ENCODE data around the gene ECEL1. TPM values are rescaled to one million over a fixed set of nuclear protein-coding genes. Genes with fewer than 3 reads are reported as not detected.

ECEL1 gene
- total RNA-seq, 2 donors from 2014 or later = not detected

GRCh38 chr2:232527905-232528470 is 40.4 kb upstream of the ECEL1 start:
- no peaks in the 10 kb centered on the region for H3K9me3 ChIP-seq (ENCODE audit: control insufficient read depth, low read length, poor library complexity, severe bottlenecking)
- Mint-ChIP-seq H3K4me1 (peaks cover 8% of the 10 kb centered on the region), H3K36me3 (ENCODE audit: low read depth) (peaks cover 5% of the 10 kb centered on the region), H3K4me3 (no peak overlapping the region), H3K27ac (peak overlapping the region; percentile 80), H3K27me3 (peaks cover 50% of the 10 kb centered on the region)
- ATAC-seq (no peak), DNase-seq (no peak)

GRCh38 chr2:232526372-232526941 is 38.8 kb upstream of the ECEL1 start:
- H3K4me1 Mint-ChIP-seq = peaks cover 9% of the 10 kb centered on the region
- no peak for DNase-seq
- no peak for ATAC-seq
- peak overlapping the region; percentile 27 for H3K27ac Mint-ChIP-seq
- H3K27me3 Mint-ChIP-seq = peaks cover 48% of the 10 kb centered on the region
- peaks cover 5% of the 10 kb centered on the region for H3K36me3 Mint-ChIP-seq (ENCODE audit: low read depth)
- no peak overlapping the region for H3K4me3 Mint-ChIP-seq
- H3K9me3 ChIP-seq (ENCODE audit: control insufficient read depth, low read length, poor library complexity, severe bottlenecking) = no peaks in the 10 kb centered on the region

DNA sequence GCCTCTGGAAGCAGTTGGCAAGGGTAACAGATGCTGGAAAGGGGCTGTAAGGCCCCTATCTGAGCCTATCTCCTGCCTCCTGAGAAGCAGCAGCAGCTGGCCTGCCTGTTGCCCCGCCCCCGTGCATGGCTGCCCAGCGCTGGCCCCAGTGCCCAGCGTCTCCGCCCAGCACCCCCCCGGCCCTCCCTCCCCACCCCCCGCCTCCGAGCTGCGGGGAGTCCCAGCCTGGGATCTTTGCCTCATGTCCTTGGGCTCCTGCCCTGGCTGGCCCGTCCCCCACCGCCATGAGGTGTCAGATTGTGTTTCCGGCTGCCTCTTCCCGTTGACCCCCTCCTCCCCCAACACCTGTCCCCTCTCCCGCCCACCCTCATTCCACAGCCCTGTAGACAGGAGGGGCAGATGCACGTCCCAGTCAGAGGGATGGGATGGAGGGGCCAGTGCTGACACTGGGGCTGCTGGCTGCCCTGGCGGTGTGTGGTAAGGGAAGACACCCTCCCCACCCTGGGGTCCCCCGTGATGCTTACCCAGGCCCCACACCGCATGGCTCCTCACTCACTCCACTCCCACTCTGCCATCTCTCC is 38.2 kb upstream of the ECEL1 start, which contains the start of gene CHRND:
Gene CHRND (plus strand): TSS at position 370 of the 581 bp plus-strand sequence. CDS start 56 bp downstream, at position 426.
- Mint-ChIP-seq H3K36me3 (ENCODE audit: low read depth) (peaks cover 5% of the 10 kb centered on the region), H3K27me3 (peaks cover 51% of the 10 kb centered on the region), H3K27ac (peak within 1 kb of the TSS; percentile 27), H3K4me1 (peaks cover 10% of the 10 kb centered on the region), H3K4me3 (no peak within 1 kb of the TSS)
- ATAC-seq (no peak), DNase-seq (no peak)
- no peaks in the 10 kb centered on the region for H3K9me3 ChIP-seq (ENCODE audit: control insufficient read depth, low read length, poor library complexity, severe bottlenecking)

DNA sequence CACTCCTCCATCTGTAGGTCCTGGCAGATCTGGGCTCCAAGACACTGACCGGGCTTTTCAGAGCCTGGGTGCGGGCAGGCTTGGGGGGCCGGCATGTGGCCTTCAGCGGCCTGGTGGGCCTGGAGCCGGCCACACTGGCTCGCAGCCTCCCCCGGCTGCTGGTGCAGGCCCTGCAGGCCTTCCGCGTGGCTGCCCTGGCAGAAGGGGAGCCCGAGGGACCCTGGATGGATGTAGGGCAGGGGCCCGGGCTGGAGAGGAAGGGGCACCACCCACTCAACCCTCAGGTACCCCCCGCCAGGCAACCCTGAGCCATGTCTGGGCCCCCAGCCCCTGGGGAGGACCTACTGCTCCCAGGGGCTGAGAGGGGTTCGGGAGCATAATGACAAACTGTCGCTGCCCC is 37.6 kb upstream of the ECEL1 start:
- no peak for ATAC-seq
- H3K27ac Mint-ChIP-seq = no peak overlapping the region
- H3K9me3 ChIP-seq (ENCODE audit: control insufficient read depth, low read length, poor library complexity, severe bottlenecking) = no peaks in the 10 kb centered on the region
- H3K4me3 Mint-ChIP-seq = no peak overlapping the region
- peaks cover 5% of the 10 kb centered on the region for H3K36me3 Mint-ChIP-seq (ENCODE audit: low read depth)
- no peak for DNase-seq
- peaks cover 10% of the 10 kb centered on the region for H3K4me1 Mint-ChIP-seq
- peaks cover 44% of the 10 kb centered on the region for H3K27me3 Mint-ChIP-seq

DNA sequence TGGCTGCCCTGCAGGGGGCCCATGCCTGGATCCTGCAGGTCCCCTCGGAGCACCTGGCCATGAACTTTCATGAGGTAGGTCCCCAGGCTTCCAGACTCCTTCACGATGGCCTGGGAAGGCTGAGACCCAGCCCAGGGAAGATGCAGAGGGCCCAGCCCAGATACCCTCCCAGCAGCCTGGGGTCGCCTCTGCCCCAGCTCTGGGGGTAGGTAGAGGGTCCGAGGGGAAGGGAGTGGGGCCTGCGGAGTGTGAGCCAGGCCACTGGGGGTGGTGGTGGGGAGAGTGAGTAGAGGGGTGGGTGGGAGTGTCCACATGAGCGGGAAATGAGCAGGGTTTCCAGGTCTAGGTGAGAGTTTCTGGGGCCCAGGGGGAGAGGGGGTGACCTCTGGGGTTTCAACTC is 37.1 kb upstream of the ECEL1 start:
- no peak for DNase-seq
- H3K9me3 ChIP-seq (ENCODE audit: control insufficient read depth, low read length, poor library complexity, severe bottlenecking) = no peaks in the 10 kb centered on the region
- peak overlapping the region; percentile 39 for H3K4me3 Mint-ChIP-seq
- no peak overlapping the region for H3K27ac Mint-ChIP-seq
- no peak for ATAC-seq
- H3K27me3 Mint-ChIP-seq = peaks cover 41% of the 10 kb centered on the region
- peaks cover 5% of the 10 kb centered on the region for H3K36me3 Mint-ChIP-seq (ENCODE audit: low read depth)
- peaks cover 10% of the 10 kb centered on the region for H3K4me1 Mint-ChIP-seq

DNA sequence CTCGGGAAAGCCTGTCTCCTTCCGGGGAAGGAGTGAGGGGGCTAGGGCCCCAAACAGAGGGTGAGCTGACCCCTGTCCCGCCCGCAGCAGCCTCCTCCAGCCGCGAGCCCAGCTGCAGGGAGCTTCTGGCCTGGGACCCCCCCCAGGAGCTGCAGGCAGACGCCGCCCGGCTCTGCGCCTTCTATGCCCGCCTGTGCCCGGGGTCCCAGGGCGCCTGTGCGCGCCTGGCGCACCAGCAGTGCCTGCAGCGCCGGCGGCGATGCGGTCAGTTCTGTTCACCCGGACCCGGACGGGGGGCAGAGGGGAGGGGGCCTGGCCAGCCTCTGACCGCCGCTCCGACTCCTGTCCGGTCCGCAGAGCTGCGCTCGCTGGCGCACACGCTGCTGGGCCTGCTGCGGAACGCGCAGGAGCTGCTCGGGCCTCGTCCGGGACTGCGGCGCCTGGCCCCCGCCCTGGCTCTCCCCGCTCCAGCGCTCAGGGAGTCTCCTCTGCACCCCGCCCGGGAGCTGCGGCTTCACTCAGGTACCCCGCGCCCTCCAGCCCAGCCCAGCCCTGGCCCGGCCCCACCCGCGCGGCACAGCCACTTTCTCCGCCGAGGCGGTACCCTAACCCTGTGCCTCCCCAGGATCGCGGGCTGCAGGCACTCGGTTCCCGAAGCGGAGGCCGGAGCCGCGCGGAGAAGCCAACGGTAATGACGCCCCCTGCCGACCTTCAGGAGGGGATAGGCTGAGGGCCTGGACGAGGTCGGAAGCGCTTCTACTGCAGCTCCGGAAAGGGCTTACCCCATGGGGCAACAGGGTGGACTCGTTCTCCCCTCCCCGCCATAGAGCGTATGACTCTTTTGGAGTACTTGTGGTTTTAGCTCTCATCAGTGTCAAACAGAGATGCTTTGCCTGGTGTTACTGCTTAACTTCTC is 36.3 kb upstream of the ECEL1 start:
- Mint-ChIP-seq H3K4me1 (peaks cover 9% of the 10 kb centered on the region), H3K27me3 (peaks cover 40% of the 10 kb centered on the region), H3K36me3 (ENCODE audit: low read depth) (peaks cover 5% of the 10 kb centered on the region), H3K27ac (no peak overlapping the region), H3K4me3 (peak overlapping the region; percentile 39)
- ATAC-seq = peak; percentile 30
- DNase-seq = no peak
- H3K9me3 ChIP-seq (ENCODE audit: control insufficient read depth, low read length, poor library complexity, severe bottlenecking) = no peaks in the 10 kb centered on the region

GRCh38 chr2:232523402-232523681 is 35.7 kb upstream of the ECEL1 start:
- Mint-ChIP-seq H3K4me1 (peaks cover 3% of the 10 kb centered on the region), H3K27me3 (peaks cover 39% of the 10 kb centered on the region), H3K4me3 (peak overlapping the region; percentile 63), H3K36me3 (ENCODE audit: low read depth) (peaks cover under 1% of the 10 kb centered on the region), H3K27ac (no peak overlapping the region)
- DNase-seq (no peak), ATAC-seq (no peak)
- H3K9me3 ChIP-seq (ENCODE audit: control insufficient read depth, low read length, poor library complexity, severe bottlenecking) = no peaks in the 10 kb centered on the region

GRCh38 chr2:232522623-232523401 is 35.2 kb upstream of the ECEL1 start:
- peak overlapping the region; percentile 63 for H3K4me3 Mint-ChIP-seq
- H3K27ac Mint-ChIP-seq = no peak overlapping the region
- ATAC-seq = no peak
- no peak for DNase-seq
- H3K4me1 Mint-ChIP-seq = peaks cover 2% of the 10 kb centered on the region
- peaks cover 38% of the 10 kb centered on the region for H3K27me3 Mint-ChIP-seq
- no peaks in the 10 kb centered on the region for H3K9me3 ChIP-seq (ENCODE audit: control insufficient read depth, low read length, poor library complexity, severe bottlenecking)
- no peaks in the 10 kb centered on the region for H3K36me3 Mint-ChIP-seq (ENCODE audit: low read depth)

DNA sequence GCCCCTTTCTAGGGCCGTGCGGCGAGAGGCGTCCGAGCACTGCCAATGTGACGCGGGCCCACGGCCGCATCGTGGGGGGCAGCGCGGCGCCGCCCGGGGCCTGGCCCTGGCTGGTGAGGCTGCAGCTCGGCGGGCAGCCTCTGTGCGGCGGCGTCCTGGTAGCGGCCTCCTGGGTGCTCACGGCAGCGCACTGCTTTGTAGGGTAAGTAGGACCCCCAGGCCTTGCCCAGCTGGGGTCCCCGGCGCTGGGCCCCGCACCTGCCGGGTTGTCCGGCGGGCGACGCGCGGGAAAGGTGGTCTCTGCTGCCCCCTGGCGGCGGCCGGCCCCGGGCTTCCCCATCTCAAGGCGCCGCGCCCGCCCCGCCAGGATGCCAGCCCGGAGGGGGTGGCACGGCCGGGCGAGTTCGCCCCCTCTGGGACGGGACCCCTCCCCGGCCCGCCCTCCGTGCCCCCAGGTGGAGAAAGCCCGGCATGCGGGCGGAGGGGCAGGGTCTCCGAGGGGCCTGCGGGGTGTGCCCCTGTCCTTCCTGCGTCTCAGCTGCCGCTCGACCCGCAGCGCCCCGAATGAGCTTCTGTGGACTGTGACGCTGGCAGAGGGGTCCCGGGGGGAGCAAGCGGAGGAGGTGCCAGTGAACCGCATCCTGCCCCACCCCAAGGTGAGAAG is 34.5 kb upstream of the ECEL1 start:
- Mint-ChIP-seq H3K27ac (no peak overlapping the region), H3K36me3 (ENCODE audit: low read depth) (no peaks in the 10 kb centered on the region), H3K4me3 (peak overlapping the region; percentile 63), H3K27me3 (peaks cover 36% of the 10 kb centered on the region), H3K4me1 (peaks cover 3% of the 10 kb centered on the region)
- ATAC-seq (peak; percentile 80), DNase-seq (peak; percentile 49 to 72 (median 69))
- no peaks in the 10 kb centered on the region for H3K9me3 ChIP-seq (ENCODE audit: control insufficient read depth, low read length, poor library complexity, severe bottlenecking)

DNA sequence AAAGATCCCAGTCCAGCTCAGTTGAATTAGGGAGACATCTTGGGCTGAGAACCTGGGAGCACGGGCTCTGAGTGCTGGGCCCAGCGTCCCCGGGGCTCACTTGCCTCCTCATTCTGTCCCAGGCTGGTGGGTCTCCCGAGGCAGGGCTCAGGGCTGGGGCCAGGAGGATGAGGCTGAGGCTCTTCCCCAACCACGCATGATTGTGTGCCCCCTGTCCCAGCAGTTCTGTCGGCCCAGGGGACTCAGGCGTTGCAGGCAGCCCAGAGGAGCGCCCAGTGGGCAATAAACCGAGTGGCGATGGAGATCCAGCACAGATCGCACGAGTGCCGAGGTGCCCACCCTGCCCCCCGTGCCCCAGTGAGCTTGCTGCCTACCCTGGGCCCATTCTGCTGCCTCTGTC is 33.5 kb upstream of the ECEL1 start:
- no peak overlapping the region for H3K27ac Mint-ChIP-seq
- H3K9me3 ChIP-seq (ENCODE audit: control insufficient read depth, low read length, poor library complexity, severe bottlenecking) = no peaks in the 10 kb centered on the region
- peak overlapping the region; percentile 64 for H3K4me3 Mint-ChIP-seq
- DNase-seq (no peak), ATAC-seq (no peak)
- no peaks in the 10 kb centered on the region for H3K36me3 Mint-ChIP-seq (ENCODE audit: low read depth)
- H3K4me1 Mint-ChIP-seq = peaks cover 4% of the 10 kb centered on the region
- H3K27me3 Mint-ChIP-seq = peaks cover 37% of the 10 kb centered on the region

DNA sequence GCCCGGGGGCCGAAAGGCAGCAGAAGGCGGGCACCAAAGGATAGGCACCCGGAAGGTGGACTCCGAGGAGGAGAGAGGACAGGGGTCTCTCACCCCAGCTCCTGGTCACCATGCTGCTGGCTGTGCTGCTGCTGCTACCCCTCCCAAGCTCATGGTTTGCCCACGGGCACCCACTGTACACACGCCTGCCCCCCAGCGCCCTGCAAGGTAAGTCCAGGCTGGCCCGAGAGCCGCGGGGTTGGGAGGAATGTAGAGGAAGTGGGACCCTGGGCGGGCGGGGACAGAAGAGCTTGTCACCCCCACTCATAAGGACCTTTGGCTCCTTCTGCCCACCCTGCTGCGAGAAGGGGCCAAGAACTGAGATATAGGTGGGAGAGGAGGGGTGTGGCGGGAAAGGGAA is 32.9 kb upstream of the ECEL1 start:
- no peaks in the 10 kb centered on the region for H3K36me3 Mint-ChIP-seq (ENCODE audit: low read depth)
- no peaks in the 10 kb centered on the region for H3K9me3 ChIP-seq (ENCODE audit: control insufficient read depth, low read length, poor library complexity, severe bottlenecking)
- no peak overlapping the region for H3K4me3 Mint-ChIP-seq
- H3K4me1 Mint-ChIP-seq = peaks cover 4% of the 10 kb centered on the region
- H3K27ac Mint-ChIP-seq = no peak overlapping the region
- H3K27me3 Mint-ChIP-seq = peaks cover 37% of the 10 kb centered on the region
- DNase-seq (no peak), ATAC-seq (no peak)

DNA sequence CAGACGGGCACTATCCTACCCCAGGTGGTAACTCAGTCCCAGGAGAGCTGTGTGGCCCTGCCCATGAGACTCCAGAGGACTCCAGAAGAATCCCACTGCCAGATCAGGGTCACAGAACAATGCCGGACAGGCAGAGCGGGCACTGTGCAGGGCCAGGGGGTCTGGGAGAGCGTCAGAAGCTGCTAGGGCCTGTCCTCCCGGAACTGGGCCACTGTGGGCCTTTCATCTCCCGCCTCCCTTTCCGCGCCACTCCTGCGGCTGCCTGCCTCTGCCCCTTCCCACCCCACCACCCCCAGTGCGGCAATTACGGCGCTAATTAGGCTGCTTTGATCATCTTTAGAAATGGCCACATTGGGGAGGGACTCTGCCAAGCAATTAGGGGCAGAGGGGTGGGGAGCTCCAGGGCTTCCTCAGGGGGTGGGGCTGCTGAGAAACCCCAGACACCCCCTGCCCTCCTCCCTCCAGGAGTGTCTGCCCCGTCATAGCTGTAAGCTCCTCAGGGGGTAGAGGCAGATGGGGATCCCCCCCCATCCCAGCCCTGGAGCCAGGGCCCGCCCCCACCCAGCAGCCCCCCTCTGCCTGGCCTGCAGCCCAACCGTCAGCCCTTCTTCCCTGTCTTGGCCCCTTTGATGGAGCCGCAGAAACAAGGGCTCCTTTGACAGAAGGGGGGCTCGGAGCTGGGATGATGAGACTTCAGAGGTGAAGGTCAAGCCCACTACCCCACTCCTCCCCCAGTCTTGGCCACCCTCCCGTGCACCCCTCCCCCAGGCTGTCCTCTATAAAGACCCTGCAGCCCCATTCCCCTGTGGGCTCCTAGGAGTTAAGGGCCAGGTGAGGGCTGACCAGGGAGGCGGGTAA is 32.2 kb upstream of the ECEL1 start, which contains the start of gene PRSS56:
Gene PRSS56 (plus strand): TSS at position 808 of the 858 bp plus-strand sequence. CDS start 211 bp downstream, outside the sequence.
- H3K4me3 Mint-ChIP-seq = peak within 1 kb of the TSS; percentile 64
- peaks cover 37% of the 10 kb centered on the region for H3K27me3 Mint-ChIP-seq
- no peaks in the 10 kb centered on the region for H3K36me3 Mint-ChIP-seq (ENCODE audit: low read depth)
- no peak within 1 kb of the TSS for H3K27ac Mint-ChIP-seq
- DNase-seq (no peak), ATAC-seq (no peak)
- peaks cover 4% of the 10 kb centered on the region for H3K4me1 Mint-ChIP-seq
- no peaks in the 10 kb centered on the region for H3K9me3 ChIP-seq (ENCODE audit: control insufficient read depth, low read length, poor library complexity, severe bottlenecking)
